Measurements from ENCODE around the gene AMPD1. TPM values are rescaled to one million over a fixed set of nuclear protein-coding genes. Genes with fewer than 3 reads are reported as not detected.

Gene AMPD1
- total RNA-seq, 2 donors from 2014 or later: not detected

GRCh38 chr1:114696810-114697209, 1.5 kb upstream of the AMPD1 start:
- TF ChIP-seq POLR2A (IDR thresholded peaks at IDR 0.05): no peak
- no peak for TF ChIP-seq CTCF (IDR thresholded peaks at IDR 0.05)
- no peaks in the 10 kb centered on the region for H3K36me3 ChIP-seq (replicated peaks in 1 of 2; ENCODE audit: insufficient read depth in 1 of 2, low read depth in 2 of 2)
- intact Hi-C loops (cut with DNase I): no loop called here
- no peak overlapping the region for H3K4me3 ChIP-seq
- no peaks in the 10 kb centered on the region for H3K27me3 ChIP-seq
- DNase-seq: no peak
- H3K9me3 ChIP-seq: no peaks in the 10 kb centered on the region
- no peaks in the 10 kb centered on the region for H3K4me1 ChIP-seq
- ATAC-seq: no peak
- no peak overlapping the region for H3K27ac ChIP-seq

GRCh38 chr1:114694540-114695310, 621 bp downstream of the AMPD1 start:
- Histone ChIP-seq H3K36me3 (replicated peaks in 1 of 2; ENCODE audit: insufficient read depth in 1 of 2, low read depth in 2 of 2) (no peaks in the 10 kb centered on the region), H3K4me1 (no peaks in the 10 kb centered on the region), H3K27me3 (no peaks in the 10 kb centered on the region), H3K9me3 (no peaks in the 10 kb centered on the region), H3K27ac (no peak overlapping the region), H3K4me3 (no peak overlapping the region)
- intact Hi-C loops (cut with DNase I): no loop called here
- 65 to 67% methylated on average over 9 of the region's 9 CpGs for WGBS, 2 donors
- TF ChIP-seq CTCF (IDR thresholded peaks at IDR 0.05) (no peak), POLR2A (IDR thresholded peaks at IDR 0.05) (no peak)
- DNase-seq (no peak), ATAC-seq (no peak)

GRCh38 chr1:114692947-114693346, 2.4 kb downstream of the AMPD1 start:
- Histone ChIP-seq H3K4me1 (no peaks in the 10 kb centered on the region), H3K36me3 (replicated peaks in 1 of 2; ENCODE audit: insufficient read depth in 1 of 2, low read depth in 2 of 2) (no peaks in the 10 kb centered on the region), H3K4me3 (no peak overlapping the region), H3K27me3 (no peaks in the 10 kb centered on the region), H3K27ac (no peak overlapping the region), H3K9me3 (no peaks in the 10 kb centered on the region)
- ATAC-seq (no peak), DNase-seq (no peak)
- 82 to 84% methylated on average over 3 of the region's 3 CpGs for WGBS, 2 donors
- TF ChIP-seq CTCF (IDR thresholded peaks at IDR 0.05) (no peak), POLR2A (IDR thresholded peaks at IDR 0.05) (no peak)
- intact Hi-C loops (cut with DNase I): no loop called here

- ATAC-seq (no peak), DNase-seq (no peak)
- Histone ChIP-seq H3K9me3 (no peaks in the 10 kb centered on the region), H3K4me3 (no peak overlapping the region), H3K4me1 (no peaks in the 10 kb centered on the region), H3K27ac (no peak overlapping the region), H3K27me3 (no peaks in the 10 kb centered on the region), H3K36me3 (replicated peaks in 1 of 2; ENCODE audit: insufficient read depth in 1 of 2, low read depth in 2 of 2) (no peaks in the 10 kb centered on the region)
- WGBS, 2 donors: 71 to 88% methylated on average over 2 of the region's 2 CpGs
- intact Hi-C loops (cut with DNase I): no loop called here
- TF ChIP-seq CTCF (IDR thresholded peaks at IDR 0.05): no peak
- no peak for TF ChIP-seq POLR2A (IDR thresholded peaks at IDR 0.05)
These were observed 4.3 kb downstream of the AMPD1 start for GRCh38 chr1:114691061-114691460.

- WGBS, 2 donors: 39 to 57% methylated on average over 1 of the region's 1 CpG
- no peak overlapping the region for H3K4me3 ChIP-seq
- H3K27ac ChIP-seq: no peak overlapping the region
- no peaks in the 10 kb centered on the region for H3K36me3 ChIP-seq (replicated peaks in 1 of 2; ENCODE audit: insufficient read depth in 1 of 2, low read depth in 2 of 2)
- DNase-seq (no peak), ATAC-seq (no peak)
- H3K4me1 ChIP-seq: no peaks in the 10 kb centered on the region
- TF ChIP-seq CTCF (IDR thresholded peaks at IDR 0.05): no peak
- TF ChIP-seq POLR2A (IDR thresholded peaks at IDR 0.05): no peak
- intact Hi-C loops (cut with DNase I): no loop called here
- no peaks in the 10 kb centered on the region for H3K9me3 ChIP-seq
- no peaks in the 10 kb centered on the region for H3K27me3 ChIP-seq
These were observed 5.2 kb downstream of the AMPD1 start for GRCh38 chr1:114690148-114690547.
